Peyer's patch (tissue), 4 donors: ENCODE data around the gene CD63.

Experiments used
- POLR2A ChIP-seq, 2 donors: fragments of 450-650 bp; IDR thresholded peaks; one replicate each; pipeline ENCODE4 v1.5.1; 2017; ENCODE audit warnings: antibody characterized with exemption in 2 of 2, mild to moderate bottlenecking in 2 of 2, moderate library complexity in 2 of 2
- TF ChIP-seq, protein P1 (sequence below), 6 experiments: fragments of 450-650 bp in 4 of 6; fragments of 200-600 bp in 2 of 6; sonication (generic) in 1 of 6; IDR thresholded peaks; one replicate each; pipeline ENCODE4 v1.5.1; 2017 to 2019; ENCODE audit warnings: antibody characterized with exemption in 6 of 6, mild to moderate bottlenecking in 3 of 6, moderate library complexity in 1 of 6

GRCh38 chr12:55724226-55724939 is 4.4 kb downstream of the CD63 start:
- TF ChIP-seq, protein P1, sequence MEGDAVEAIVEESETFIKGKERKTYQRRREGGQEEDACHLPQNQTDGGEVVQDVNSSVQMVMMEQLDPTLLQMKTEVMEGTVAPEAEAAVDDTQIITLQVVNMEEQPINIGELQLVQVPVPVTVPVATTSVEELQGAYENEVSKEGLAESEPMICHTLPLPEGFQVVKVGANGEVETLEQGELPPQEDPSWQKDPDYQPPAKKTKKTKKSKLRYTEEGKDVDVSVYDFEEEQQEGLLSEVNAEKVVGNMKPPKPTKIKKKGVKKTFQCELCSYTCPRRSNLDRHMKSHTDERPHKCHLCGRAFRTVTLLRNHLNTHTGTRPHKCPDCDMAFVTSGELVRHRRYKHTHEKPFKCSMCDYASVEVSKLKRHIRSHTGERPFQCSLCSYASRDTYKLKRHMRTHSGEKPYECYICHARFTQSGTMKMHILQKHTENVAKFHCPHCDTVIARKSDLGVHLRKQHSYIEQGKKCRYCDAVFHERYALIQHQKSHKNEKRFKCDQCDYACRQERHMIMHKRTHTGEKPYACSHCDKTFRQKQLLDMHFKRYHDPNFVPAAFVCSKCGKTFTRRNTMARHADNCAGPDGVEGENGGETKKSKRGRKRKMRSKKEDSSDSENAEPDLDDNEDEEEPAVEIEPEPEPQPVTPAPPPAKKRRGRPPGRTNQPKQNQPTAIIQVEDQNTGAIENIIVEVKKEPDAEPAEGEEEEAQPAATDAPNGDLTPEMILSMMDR (IDR thresholded peaks at IDR 0.05), result peak; percentile 37 to 81 (median 68)
- TF ChIP-seq POLR2A (IDR thresholded peaks at IDR 0.05), result no peak
